HepG2 (cell line): ENCODE data around the gene ANKRD39. TPM values are rescaled to one million over a fixed set of nuclear protein-coding genes. Genes with fewer than 3 reads are reported as not detected.

Source experiments
- ATAC-seq: fragments of 200-7000 bp; cut with Tn5 transposase; 3 replicates; pipeline ENCODE4 v1.9.1; 2020; ENCODE audit warnings: mild to moderate bottlenecking, moderate library complexity
- BruUV-seq: library from RNA; stranded (reverse); fragments of 400-500 nt; replicated peaks from 2 replicates; lab custom pipeline; 2021; lab: Mats Ljungman, UMichigan
- CTCF ChIA-PET: fragments of 300-600 bp; formaldehyde crosslinking; extraction: SDS; loops from one replicate; lab custom pipeline; 2021; ENCODE audit warnings: low total read pairs, inconsistent platforms, low intra/inter-chr PET ratio; lab: Yijun Ruan, JAX
- POLR2A ChIA-PET: fragments of 350-600 bp; sonication (Branson Sonifier 250); formaldehyde crosslinking; loops from one replicate; lab custom pipeline; 2020; ENCODE audit warnings: antibody characterized with exemption, inconsistent platforms; lab: Yijun Ruan, JAX
- DNase-seq: peaks from one replicate; pipeline ENCODE4 v3.0.0-alpha.2; 2015; ENCODE audit warnings: low spot score
- FAIRE-seq: peaks from 3 replicates; lab custom pipeline; 2011; peaks lifted over from hg19 to GRCh38; lab: Jason Lieb, UNC
- H2AFZ ChIP-seq: one replicate; pipeline ENCODE4 v1.6.1; 2011; ENCODE audit warnings: low read length, inconsistent platforms
- H3K27ac ChIP-seq: fragments of 300-600 bp; 3 replicates; pipeline ENCODE4 v1.8.0; 2011; ENCODE audit warnings: mixed run types, mild to moderate bottlenecking, mixed read lengths, low read length, inconsistent platforms; ENCODE audit not compliant: insufficient read depth; ENCODE audit errors: extremely low read length
- H3K27me3 ChIP-seq, 2 experiments: fragments of 200-600 bp in 1 of 2; 2 replicates in 1 of 2; 3 replicates in 1 of 2; pipeline versions ENCODE4 v1.6.0 to v1.8.0; 2011; ENCODE audit warnings: low read length in 2 of 2, mild to moderate bottlenecking in 2 of 2, moderate library complexity in 2 of 2, inconsistent platforms in 1 of 2; ENCODE audit not compliant: insufficient read depth in 2 of 2, control insufficient read depth in 1 of 2
- H3K36me3 ChIP-seq, 2 experiments: fragments of 200-600 bp in 1 of 2; replicated peaks in 1 of 2; 2 replicates in 1 of 2; 3 replicates in 1 of 2; pipeline versions ENCODE4 v1.5.1 to v1.8.0; 2011; ENCODE audit warnings: low read length in 2 of 2, inconsistent platforms in 1 of 2; ENCODE audit not compliant: insufficient read depth in 2 of 2, control insufficient read depth in 1 of 2
- H3K4me1 ChIP-seq: 2 replicates; pipeline ENCODE4 v1.5.1; 2012; ENCODE audit warnings: low read length, inconsistent platforms; ENCODE audit not compliant: insufficient read depth
- H3K4me2 ChIP-seq: 2 replicates; pipeline ENCODE4 v1.6.0; 2011; ENCODE audit warnings: low read depth, low read length, inconsistent platforms
- H3K4me3 ChIP-seq, 3 experiments: fragments of 200-600 bp in 1 of 3; sonication (generic), shearing (Covaris generic) in 1 of 3; replicated peaks in 1 of 3; 2 replicates each; pipeline ENCODE4 v1.5.1; 2011 to 2016; ENCODE audit warnings: low read length in 3 of 3, inconsistent platforms in 2 of 3, low read depth in 2 of 3, mild to moderate bottlenecking in 2 of 3, control low read depth in 1 of 3, mixed read lengths in 1 of 3; ENCODE audit not compliant: insufficient read depth in 1 of 3
- H3K79me2 ChIP-seq: one replicate; pipeline ENCODE4 v1.6.1; 2011; ENCODE audit warnings: low read length, inconsistent platforms; ENCODE audit not compliant: insufficient read depth
- H3K9ac ChIP-seq: 2 replicates; pipeline ENCODE4 v1.6.0; 2011; ENCODE audit warnings: mild to moderate bottlenecking, low read depth, low read length, inconsistent platforms; ENCODE audit not compliant: insufficient read depth
- H3K9me3 ChIP-seq: 2 replicates; pipeline ENCODE4 v1.5.1; 2012; ENCODE audit warnings: mild to moderate bottlenecking, low read length
- H4K20me1 ChIP-seq: 2 replicates; pipeline ENCODE4 v1.6.0; 2011; ENCODE audit warnings: inconsistent platforms, mild to moderate bottlenecking, low read length, moderate library complexity; ENCODE audit not compliant: insufficient read depth
- CBX1 ChIP-seq: IDR thresholded peaks from one replicate; pipeline ENCODE4 v1.6.1; 2016; ENCODE audit warnings: antibody characterized with exemption, low read depth
- CEBPB ChIP-seq: IDR thresholded peaks from 2 replicates; pipeline ENCODE4 v1.6.1; 2011; ENCODE audit warnings: low read depth, low read length, improper control_type of control experiment, borderline replicate concordance
- HCFC1 ChIP-seq: fragments of 150-350 bp; IDR thresholded peaks from 2 replicates; pipeline ENCODE4 v1.6.1; 2014; ENCODE audit warnings: low read depth, low read length
- KDM6A ChIP-seq: IDR thresholded peaks from 2 replicates; pipeline ENCODE4 v1.6.1; 2016; ENCODE audit warnings: low read depth
- ZNF207 ChIP-seq: fragments of 450-650 bp; IDR thresholded peaks from 2 replicates; pipeline ENCODE4 v1.6.1; 2016; ENCODE audit warnings: antibody characterized with exemption, borderline replicate concordance
- ZNF263 ChIP-seq: sonication (generic); formaldehyde crosslinking; IDR thresholded peaks from 2 replicates; pipeline ENCODE4 v1.4.0; 2020; ENCODE audit warnings: missing genetic modification reagents
- ZNF326 ChIP-seq: sonication (generic); formaldehyde crosslinking; IDR thresholded peaks from 2 replicates; pipeline ENCODE4 v1.4.0; 2020; ENCODE audit warnings: missing genetic modification reagents, borderline replicate concordance
- ZNF484 ChIP-seq: sonication (generic); formaldehyde crosslinking; IDR thresholded peaks from 2 replicates; pipeline ENCODE4 v1.5.1; 2020; ENCODE audit warnings: mild to moderate bottlenecking, low read depth, missing genetic modification reagents, borderline replicate concordance
- ZNF687 ChIP-seq: sonication (generic); formaldehyde crosslinking; IDR thresholded peaks from 2 replicates; pipeline ENCODE4 v1.5.1; 2020; ENCODE audit warnings: mild to moderate bottlenecking, missing genetic modification reagents, moderate library complexity
- ZNF7 ChIP-seq: IDR thresholded peaks from 2 replicates; pipeline ENCODE4 v1.6.1; 2016; ENCODE audit warnings: missing biosample characterization, missing genetic modification reagents
- WGBS: methylation state at CpG from one replicate; pipeline ENCODE4 v1.1.6; 2017; ENCODE audit warnings: low lambda C conversion rate; 5-methylcytosine and 5-hydroxymethylcytosine counted together
- in situ Hi-C: cut with HindIII; loops from 2 replicates; pipeline ENCODE4 v1.10.0; 2017; ENCODE audit warnings: low pct_unique_long_range_greater_than_20kb; ENCODE audit not compliant: extremely low pct_ligation_motif_present
- intact Hi-C: fragments of 100-400 bp; cut with micrococcal nuclease; formaldehyde crosslinking; loops from one replicate; pipeline ENCODE4 v1.10.0; 2022; ENCODE audit not compliant: unreplicated experiment
- polyA plus RNA-seq, 8 experiments: library from polyadenylated mRNA; depleted of rRNA in 3 of 8; stranded (reverse) in 7 of 8; unstranded in 1 of 8; fragments of >200 nt; fragmentation: Illumina TruSeq in 4 of 8; extraction: Trizol in 4 of 8; gene quantifications; 2 replicates each; pipeline versions ENCODE4 v1.2.1 to v1.2.3, GENCODE V29; 2011 to 2016; ENCODE audit warnings: low read depth in 4 of 8, missing spikeins in 1 of 8, mixed read lengths in 1 of 8; ENCODE audit not compliant: insufficient read depth in 1 of 8
- total RNA-seq, 5 experiments: library from RNA; depleted of rRNA; stranded (reverse); fragments of >200 nt; fragmentation: Illumina TruSeq; extraction: Trizol; gene quantifications; 2 replicates each; pipeline ENCODE4 v1.2.3, GENCODE V29; 2016; ENCODE audit warnings: low read depth in 1 of 5
- TF ChIP-seq, protein P1 (sequence below): sonication (generic); formaldehyde crosslinking; conservative IDR thresholded peaks from 2 replicates; pipeline ENCODE4 v1.4.0; 2020; ENCODE audit warnings: missing genetic modification reagents
- TF ChIP-seq, protein P2 (sequence below): sonication (generic); formaldehyde crosslinking; IDR thresholded peaks from 2 replicates; pipeline ENCODE4 v1.4.0; 2020; ENCODE audit warnings: missing genetic modification reagents

ANKRD39 gene
- total and polyA plus RNA-seq, 2 of the 13 experiments (the other 11 are each of a cell fraction or from before 2014, with no cell fraction given) = 23.2 to 24.8 TPM

DNA sequence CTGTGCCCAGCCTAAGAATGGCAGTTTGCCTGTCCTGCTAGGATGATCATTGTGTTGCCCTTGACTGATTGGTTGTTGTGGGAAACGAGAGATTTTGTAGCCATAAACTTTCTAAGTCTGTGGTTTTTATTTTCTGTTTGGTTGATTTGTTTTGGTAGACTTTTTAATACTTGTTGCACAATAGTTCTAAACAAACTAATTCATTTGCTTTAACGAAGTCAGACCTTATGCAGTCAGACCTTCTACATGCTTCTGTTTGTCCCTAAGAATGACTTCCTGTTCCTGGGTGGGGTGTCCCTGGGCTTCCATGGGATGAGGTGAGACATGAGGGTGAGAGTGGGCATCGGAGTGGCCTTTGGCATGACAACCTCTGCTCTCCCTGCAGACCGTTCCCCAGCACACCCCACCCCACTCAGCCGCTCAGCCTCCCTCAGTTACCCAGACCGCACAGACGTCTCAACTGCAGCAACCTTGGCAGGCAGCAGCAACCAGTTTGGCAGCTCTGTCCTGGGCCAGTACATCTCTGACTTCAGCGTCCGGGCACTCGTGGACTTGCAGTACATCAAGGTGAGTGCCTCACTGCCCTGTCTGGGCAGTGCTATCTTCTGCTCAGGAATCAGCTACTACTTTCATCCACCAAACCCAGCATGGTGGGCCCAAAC, 49.5 kb downstream of the ANKRD39 start:
- Histone ChIP-seq H3K4me1 (peaks cover 76% of the 10 kb centered on the region), H4K20me1 (no peaks in the 10 kb centered on the region), H3K27ac (no peak overlapping the region), H3K9me3 (no peaks in the 10 kb centered on the region), H3K79me2 (no peaks in the 10 kb centered on the region), H3K27me3 (no peaks in the 10 kb centered on the region), H3K9ac (no peak overlapping the region), H2AFZ (no peak overlapping the region), H3K4me2 (no peak overlapping the region), H3K36me3 (no peaks in the 10 kb centered on the region), H3K4me3 (no peak overlapping the region)
- 95% methylated on average over 10 of the region's 10 CpGs for WGBS
- intact Hi-C loops = no loop called here
- in situ Hi-C loops = no loop called here
- BruUV-seq = no TSS peak
- DNase-seq = no peak
- CTCF ChIA-PET = no interaction called here
- TF ChIP-seq, protein P1, sequence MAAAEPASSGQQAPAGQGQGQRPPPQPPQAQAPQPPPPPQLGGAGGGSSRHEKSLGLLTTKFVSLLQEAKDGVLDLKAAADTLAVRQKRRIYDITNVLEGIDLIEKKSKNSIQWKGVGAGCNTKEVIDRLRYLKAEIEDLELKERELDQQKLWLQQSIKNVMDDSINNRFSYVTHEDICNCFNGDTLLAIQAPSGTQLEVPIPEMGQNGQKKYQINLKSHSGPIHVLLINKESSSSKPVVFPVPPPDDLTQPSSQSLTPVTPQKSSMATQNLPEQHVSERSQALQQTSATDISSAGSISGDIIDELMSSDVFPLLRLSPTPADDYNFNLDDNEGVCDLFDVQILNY (CRISPR knock-in tag) = no peak
- TF ChIP-seq CEBPB = peak; percentile 73; the same call in 1 of the 2 replicates
- no peak for FAIRE-seq
- POLR2A ChIA-PET = interaction anchor here (3.1 kb wide), 1 partner anchor 8 kb away, joined by 22 read pairs; the partner anchor contains the start of gene CNNM3
- ATAC-seq = no peak

GRCh38 chr2:96807127-96807471, 50.7 kb downstream of the ANKRD39 start:
- Histone ChIP-seq H3K4me3 (no peak overlapping the region), H3K9me3 (no peaks in the 10 kb centered on the region), H4K20me1 (no peaks in the 10 kb centered on the region), H3K4me2 (no peak overlapping the region), H3K27me3 (no peaks in the 10 kb centered on the region), H3K79me2 (no peaks in the 10 kb centered on the region), H3K36me3 (peaks cover 0 to 3% of the 10 kb centered on the region in 2 experiments; a peak in 1 of 5 replicates), H3K9ac (no peak overlapping the region), H2AFZ (no peak overlapping the region), H3K27ac (peak overlapping the region; percentile 43), H3K4me1 (peaks cover 64% of the 10 kb centered on the region)
- BruUV-seq = no TSS peak
- ChIA-PET POLR2A (interaction anchor here (3.1 kb wide), 1 partner anchor 9 kb away, joined by 22 read pairs; the partner anchor contains the start of gene CNNM3), CTCF (no interaction called here)
- 97% methylated on average over 10 of the region's 10 CpGs for WGBS
- FAIRE-seq = no peak
- ATAC-seq = no peak
- in situ Hi-C loops = no loop called here
- intact Hi-C loops = no loop called here
- DNase-seq = no peak
- no peak for TF ChIP-seq ZNF326 (CRISPR knock-in tag)
- TF ChIP-seq ZNF484 = no peak
- no peak for TF ChIP-seq HCFC1
- TF ChIP-seq ZNF687 (CRISPR knock-in tag) = peak; percentile 35; the same call in 1 of the 2 replicates
- TF ChIP-seq, protein P2, sequence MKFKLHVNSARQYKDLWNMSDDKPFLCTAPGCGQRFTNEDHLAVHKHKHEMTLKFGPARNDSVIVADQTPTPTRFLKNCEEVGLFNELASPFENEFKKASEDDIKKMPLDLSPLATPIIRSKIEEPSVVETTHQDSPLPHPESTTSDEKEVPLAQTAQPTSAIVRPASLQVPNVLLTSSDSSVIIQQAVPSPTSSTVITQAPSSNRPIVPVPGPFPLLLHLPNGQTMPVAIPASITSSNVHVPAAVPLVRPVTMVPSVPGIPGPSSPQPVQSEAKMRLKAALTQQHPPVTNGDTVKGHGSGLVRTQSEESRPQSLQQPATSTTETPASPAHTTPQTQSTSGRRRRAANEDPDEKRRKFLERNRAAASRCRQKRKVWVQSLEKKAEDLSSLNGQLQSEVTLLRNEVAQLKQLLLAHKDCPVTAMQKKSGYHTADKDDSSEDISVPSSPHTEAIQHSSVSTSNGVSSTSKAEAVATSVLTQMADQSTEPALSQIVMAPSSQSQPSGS (CRISPR knock-in tag) = no peak
- TF ChIP-seq CBX1 = no peak
- peak; percentile 63 for TF ChIP-seq ZNF7 (CRISPR knock-in tag)
- TF ChIP-seq ZNF263 (CRISPR knock-in tag) = no peak
- TF ChIP-seq KDM6A (CRISPR knock-in tag) = no peak
- TF ChIP-seq ZNF207 = no peak
